K562 (cell line): ENCODE measurements around the gene UPK3A. TPM values are rescaled to one million over a fixed set of nuclear protein-coding genes. Genes with fewer than 3 reads are reported as not detected.

Experiments
- ATAC-seq: fragments of 200-7000 bp; cut with Tn5 transposase; 3 replicates; pipeline ENCODE4 v1.9.1; 2020; ENCODE audit warnings: moderate library complexity
- BruUV-seq: library from RNA; stranded (reverse); fragments of 400-500 nt; replicated peaks from 2 replicates; lab custom pipeline; 2021; lab: Mats Ljungman, UMichigan
- CTCF ChIA-PET: fragments of 300-600 bp; formaldehyde crosslinking; extraction: SDS; loops from one replicate; lab custom pipeline; 2021; ENCODE audit warnings: low intra/inter-chr PET ratio; lab: Yijun Ruan, JAX
- POLR2A ChIA-PET: fragments of 300-600, 350-650 bp; sonication (Branson Sonifier 250); formaldehyde crosslinking; extraction: SDS; loops from one replicate; lab custom pipeline; 2021; ENCODE audit warnings: antibody characterized with exemption, inconsistent platforms; lab: Yijun Ruan, JAX
- DNase-seq, 4 experiments: peaks; one replicate each; pipeline versions ENCODE4 v3.0.0 to v3.0.0-alpha.2; 2011 to 2018; ENCODE audit warnings: low spot score in 3 of 4, mixed read lengths in 3 of 4; ENCODE audit errors: extremely low read depth in 1 of 4
- FAIRE-seq: peaks from 2 replicates; lab custom pipeline; 2011; peaks lifted over from hg19 to GRCh38; lab: Jason Lieb, UNC
- H2AFZ ChIP-seq: 2 replicates; pipeline ENCODE4 v1.6.0; 2011; ENCODE audit warnings: low read depth, low read length, control low read depth, inconsistent platforms
- H3K27ac ChIP-seq: fragments of 200-600 bp; 3 replicates; pipeline ENCODE4 v1.8.0; 2011; ENCODE audit warnings: low read depth, mild to moderate bottlenecking, control low read depth, inconsistent platforms, low read length, moderate library complexity, mixed read lengths; ENCODE audit errors: extremely low read depth
- H3K27me3 ChIP-seq, 2 experiments: fragments of 300-600 bp in 1 of 2; 2 replicates in 1 of 2; 3 replicates in 1 of 2; pipeline versions ENCODE4 v1.6.0 to v1.8.0; 2011; ENCODE audit warnings: inconsistent platforms in 2 of 2, low read length in 2 of 2, mild to moderate bottlenecking in 1 of 2, mixed read lengths in 1 of 2, moderate library complexity in 1 of 2; ENCODE audit not compliant: control insufficient read depth in 2 of 2, insufficient read depth in 2 of 2
- H3K36me3 ChIP-seq: fragments of 300-600 bp; 3 replicates; pipeline ENCODE4 v1.8.0; 2011; ENCODE audit warnings: mild to moderate bottlenecking, low read length, inconsistent platforms; ENCODE audit not compliant: control insufficient read depth, insufficient read depth
- H3K4me1 ChIP-seq, 2 experiments: fragments of 200-600 bp in 1 of 2; replicated peaks in 1 of 2; 2 replicates in 1 of 2; 3 replicates in 1 of 2; pipeline versions ENCODE4 v1.5.1 to v1.8.0; 2011; ENCODE audit warnings: inconsistent platforms in 2 of 2, low read length in 2 of 2, mild to moderate bottlenecking in 1 of 2, mixed read lengths in 1 of 2, moderate library complexity in 1 of 2; ENCODE audit not compliant: control insufficient read depth in 2 of 2, insufficient read depth in 2 of 2
- H3K4me2 ChIP-seq: 2 replicates; pipeline ENCODE4 v1.6.1; 2011; ENCODE audit warnings: low read length, control low read depth, inconsistent platforms, mixed read lengths; ENCODE audit not compliant: insufficient read depth
- H3K4me3 ChIP-seq: fragments of 200-600 bp; sonication (generic), shearing (Covaris generic); 2 replicates; pipeline ENCODE4 v1.5.1; 2016; ENCODE audit warnings: control low read depth, inconsistent platforms
- H3K79me2 ChIP-seq: fragments of 200-600 bp; 3 replicates; pipeline ENCODE4 v1.8.0; 2011; ENCODE audit warnings: low read length, inconsistent platforms; ENCODE audit not compliant: control insufficient read depth, insufficient read depth
- H3K9ac ChIP-seq, 2 experiments: 2 replicates each; pipeline versions ENCODE4 v1.6.0 to v1.6.1; 2011; ENCODE audit warnings: low read depth in 2 of 2, low read length in 2 of 2, control low read depth in 1 of 2, inconsistent platforms in 1 of 2, mild to moderate bottlenecking in 1 of 2, mixed read lengths in 1 of 2; ENCODE audit not compliant: insufficient read depth in 1 of 2
- H3K9me1 ChIP-seq: one replicate; pipeline ENCODE4 v1.6.0; 2011; ENCODE audit warnings: inconsistent platforms, mild to moderate bottlenecking, low read length, moderate library complexity; ENCODE audit not compliant: control insufficient read depth, insufficient read depth
- H3K9me3 ChIP-seq: replicated peaks from 2 replicates; pipeline ENCODE4 v1.5.1; 2011; ENCODE audit warnings: low read depth, low read length, inconsistent platforms; ENCODE audit not compliant: control insufficient read depth, insufficient read depth
- H4K20me1 ChIP-seq: replicated peaks from 2 replicates; pipeline ENCODE4 v1.6.1; 2011; ENCODE audit warnings: low read length, inconsistent platforms, mixed read lengths; ENCODE audit not compliant: control insufficient read depth, insufficient read depth
- DACH1 ChIP-seq: fragments of 450-650 bp; IDR thresholded peaks from 2 replicates; pipeline ENCODE4 v1.6.1; 2018; ENCODE audit not compliant: partially characterized antibody
- HDAC2 ChIP-seq: fragments of 450-650 bp; IDR thresholded peaks from 2 replicates; pipeline ENCODE4 v1.6.1; 2016; ENCODE audit warnings: mild to moderate bottlenecking
- HNRNPK ChIP-seq: fragments of 200-400 bp; formaldehyde crosslinking; IDR thresholded peaks from one replicate; pipeline ENCODE4 v1.6.1; 2018; ENCODE audit warnings: mild to moderate bottlenecking, low read depth, low read length; ENCODE audit not compliant: poor library complexity, severe bottlenecking
- MCM7 ChIP-seq, 2 experiments: fragments of 450-650 bp; IDR thresholded peaks; 2 replicates each; pipeline ENCODE4 v1.6.1; 2016 to 2018
- POLR2H ChIP-seq: IDR thresholded peaks from 2 replicates; pipeline ENCODE4 v1.6.1; 2016; ENCODE audit warnings: missing genetic modification characterization, low read depth, mild to moderate bottlenecking, control low read depth, missing compliant biosample characterization, moderate library complexity
- SAFB2 ChIP-seq: fragments of 200-400 bp; formaldehyde crosslinking; IDR thresholded peaks from 2 replicates; pipeline ENCODE4 v1.6.1; 2018; ENCODE audit warnings: borderline replicate concordance, low read length, low read depth, moderate library complexity; ENCODE audit not compliant: severe bottlenecking
- TAF1 ChIP-seq: IDR thresholded peaks from 2 replicates; pipeline ENCODE4 v1.6.1; 2011; ENCODE audit warnings: mild to moderate bottlenecking, low read length, moderate library complexity; ENCODE audit not compliant: insufficient read depth, control insufficient read depth, severe bottlenecking; ENCODE audit errors: extremely low read depth
- ZNF274 ChIP-seq: IDR thresholded peaks from 2 replicates; pipeline ENCODE4 v1.6.1; 2011; ENCODE audit warnings: low read depth, mild to moderate bottlenecking, low read length, moderate library complexity, borderline replicate concordance
- ZNF431 ChIP-seq: sonication (generic); formaldehyde crosslinking; IDR thresholded peaks from 2 replicates; pipeline ENCODE4 v1.8.0; 2022; ENCODE audit warnings: mild to moderate bottlenecking, missing genetic modification reagents
- ZZZ3 ChIP-seq: fragments of 450-650 bp; IDR thresholded peaks from 2 replicates; pipeline ENCODE4 v1.6.1; 2016; ENCODE audit warnings: antibody characterized with exemption, mild to moderate bottlenecking, moderate library complexity
- WGBS: fragments of 100-300 bp; shearing (Covaris generic); methylation state at CpG from one replicate; pipeline ENCODE4 v1.1.6; 2016; ENCODE audit warnings: low coverage, mixed read lengths; ENCODE audit not compliant: insufficient coverage; ENCODE audit errors: missing lambda C conversion rate; 5-methylcytosine and 5-hydroxymethylcytosine counted together
- in situ Hi-C: fragments of 300-500 bp; cut with MboI; formaldehyde crosslinking; loops from 4 replicates; pipeline ENCODE4 v1.15.0; 2018; ENCODE audit warnings: inconsistent platforms, mixed read lengths
- intact Hi-C: fragments of 100-400 bp; cut with micrococcal nuclease; formaldehyde crosslinking; loops from 2 replicates; pipeline ENCODE4 v1.14.2; 2022
- polyA plus RNA-seq, 8 experiments: library from polyadenylated mRNA; depleted of rRNA in 4 of 8; stranded (reverse) in 5 of 8; unstranded in 3 of 8; fragments of >200 nt; fragmentation: Nextera tagmentation in 2 of 8; fragmentation: Illumina TruSeq in 1 of 8; extraction: Ambion mirVana in 2 of 8; extraction: Trizol in 1 of 8; gene quantifications; 2 replicates each; pipeline versions ENCODE4 v1.2.1 to v1.2.3, GENCODE V29; 2011 to 2014; ENCODE audit warnings: inconsistent platforms in 1 of 8, missing spikeins in 1 of 8
- total RNA-seq, 7 experiments: library from RNA; depleted of rRNA in 6 of 7; stranded (reverse); fragments of >200 nt in 6 of 7; fragmentation: Illumina TruSeq in 2 of 7; extraction: Trizol in 2 of 7; gene quantifications; 2 replicates each; pipeline versions ENCODE4 v1.2.1 to v1.2.3, GENCODE V29; 2011 to 2021; ENCODE audit warnings: low replicate concordance in 1 of 7
- TF ChIP-seq, protein P1 (sequence below), 2 experiments: fragments of 450-650 bp; conservative IDR thresholded peaks; 2 replicates each; pipeline ENCODE4 v1.6.1; 2017; ENCODE audit warnings: mild to moderate bottlenecking in 2 of 2, moderate library complexity in 2 of 2

UPK3A gene
- total and polyA plus RNA-seq, 9 of the 15 experiments (the other 6 are each of a cell fraction or from before 2014, with no cell fraction given), result not detected

DNA sequence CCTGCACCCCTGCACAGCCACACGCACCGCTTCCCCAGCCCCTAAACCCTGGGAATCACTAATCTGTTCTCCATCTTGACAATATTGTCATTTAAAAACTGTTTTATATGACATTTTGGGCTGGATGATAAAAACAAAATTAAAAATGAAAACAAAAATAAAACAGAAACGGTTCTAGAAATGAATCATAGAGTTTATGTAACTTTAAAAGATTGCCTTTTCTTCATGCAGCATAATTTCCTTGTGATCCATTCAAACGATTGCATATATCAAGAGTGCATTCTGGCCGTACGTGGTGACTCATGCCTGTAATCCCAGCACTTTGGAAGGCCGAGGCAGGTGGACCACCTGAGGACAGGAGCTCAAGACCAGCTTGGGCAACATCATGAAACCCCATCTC, 18.4 kb downstream of the UPK3A start:
- Histone ChIP-seq H3K36me3 (no peaks in the 10 kb centered on the region), H3K4me2 (no peak overlapping the region), H3K27ac (no peak overlapping the region), H3K4me3 (no peak overlapping the region), H3K4me1 (no peaks in the 10 kb centered on the region; a peak in 2 of 5 replicates), H3K9ac (no peak overlapping the region), H2AFZ (no peak overlapping the region), H4K20me1 (no peaks in the 10 kb centered on the region), H3K9me1 (no peaks in the 10 kb centered on the region), H3K79me2 (no peaks in the 10 kb centered on the region), H3K27me3 (no peaks in the 10 kb centered on the region), H3K9me3 (no peaks in the 10 kb centered on the region)
- CTCF ChIA-PET, result no interaction called here
- in situ Hi-C loops, result no loop called here
- DNase-seq (no peak), FAIRE-seq (no peak), ATAC-seq (no peak)
- no peak for TF ChIP-seq ZZZ3
- no peak for TF ChIP-seq POLR2H (tag)
- no peak for TF ChIP-seq TAF1
- no peak for TF ChIP-seq ZNF274
- TF ChIP-seq, protein P1, sequence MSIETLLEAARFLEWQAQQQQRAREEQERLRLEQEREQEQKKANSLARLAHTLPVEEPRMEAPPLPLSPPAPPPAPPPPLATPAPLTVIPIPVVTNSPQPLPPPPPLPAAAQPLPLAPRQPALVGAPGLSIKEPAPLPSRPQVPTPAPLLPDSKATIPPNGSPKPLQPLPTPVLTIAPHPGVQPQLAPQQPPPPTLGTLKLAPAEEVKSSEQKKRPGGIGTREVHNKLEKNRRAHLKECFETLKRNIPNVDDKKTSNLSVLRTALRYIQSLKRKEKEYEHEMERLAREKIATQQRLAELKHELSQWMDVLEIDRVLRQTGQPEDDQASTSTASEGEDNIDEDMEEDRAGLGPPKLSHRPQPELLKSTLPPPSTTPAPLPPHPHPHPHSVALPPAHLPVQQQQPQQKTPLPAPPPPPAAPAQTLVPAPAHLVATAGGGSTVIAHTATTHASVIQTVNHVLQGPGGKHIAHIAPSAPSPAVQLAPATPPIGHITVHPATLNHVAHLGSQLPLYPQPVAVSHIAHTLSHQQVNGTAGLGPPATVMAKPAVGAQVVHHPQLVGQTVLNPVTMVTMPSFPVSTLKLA (conservative IDR thresholded peaks at IDR 0.05), result no peak
- TF ChIP-seq SAFB2, result no peak
- no peak for TF ChIP-seq HDAC2
- TF ChIP-seq MCM7 (IDR thresholded peaks at IDR 0.05), result no peak
- no peak for TF ChIP-seq ZNF431 (CRISPR knock-in tag)
- no peak for TF ChIP-seq DACH1
- no peak for TF ChIP-seq HNRNPK
- 56% methylated on average over 7 of the region's 7 CpGs for WGBS
- no TSS peak for BruUV-seq
- intact Hi-C loops, result no loop called here
- POLR2A ChIA-PET, result no interaction called here
